ENCODE measurements around the gene STT3A.

DNA sequence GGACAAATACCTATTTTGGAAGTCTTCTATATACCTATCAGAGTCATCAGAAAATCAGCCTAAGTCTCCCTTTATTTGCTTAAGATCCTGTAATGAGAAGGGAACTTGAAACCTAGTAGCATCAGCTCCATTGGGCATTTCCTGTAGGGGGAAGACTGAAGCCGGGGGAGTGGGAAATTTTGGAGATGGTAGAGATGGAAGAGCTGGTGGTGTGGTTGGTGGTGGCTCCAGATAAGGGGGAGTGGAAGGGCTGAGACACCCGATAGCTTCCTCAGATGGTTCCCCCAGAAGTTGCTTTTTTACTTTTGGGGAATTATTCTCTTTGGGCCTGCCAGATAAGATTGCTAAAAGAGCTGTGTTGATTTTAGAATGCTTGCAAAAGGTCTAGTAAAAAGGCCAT lies 39.7 kb upstream of the STT3A start:
- TF ChIP-seq, protein P1, sequence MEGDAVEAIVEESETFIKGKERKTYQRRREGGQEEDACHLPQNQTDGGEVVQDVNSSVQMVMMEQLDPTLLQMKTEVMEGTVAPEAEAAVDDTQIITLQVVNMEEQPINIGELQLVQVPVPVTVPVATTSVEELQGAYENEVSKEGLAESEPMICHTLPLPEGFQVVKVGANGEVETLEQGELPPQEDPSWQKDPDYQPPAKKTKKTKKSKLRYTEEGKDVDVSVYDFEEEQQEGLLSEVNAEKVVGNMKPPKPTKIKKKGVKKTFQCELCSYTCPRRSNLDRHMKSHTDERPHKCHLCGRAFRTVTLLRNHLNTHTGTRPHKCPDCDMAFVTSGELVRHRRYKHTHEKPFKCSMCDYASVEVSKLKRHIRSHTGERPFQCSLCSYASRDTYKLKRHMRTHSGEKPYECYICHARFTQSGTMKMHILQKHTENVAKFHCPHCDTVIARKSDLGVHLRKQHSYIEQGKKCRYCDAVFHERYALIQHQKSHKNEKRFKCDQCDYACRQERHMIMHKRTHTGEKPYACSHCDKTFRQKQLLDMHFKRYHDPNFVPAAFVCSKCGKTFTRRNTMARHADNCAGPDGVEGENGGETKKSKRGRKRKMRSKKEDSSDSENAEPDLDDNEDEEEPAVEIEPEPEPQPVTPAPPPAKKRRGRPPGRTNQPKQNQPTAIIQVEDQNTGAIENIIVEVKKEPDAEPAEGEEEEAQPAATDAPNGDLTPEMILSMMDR (IDR thresholded peaks at IDR 0.05; ENCODE audit: extremely low read depth in 1 of 2, insufficient read depth in 1 of 2, low read depth in 1 of 2, low read length in 2 of 2), result no peak
- TF ChIP-seq POLR2A (IDR thresholded peaks at IDR 0.05; ENCODE audit: low read depth, low read length) (no peak), MYC (IDR thresholded peaks at IDR 0.05; ENCODE audit: low read depth, low read length) (no peak), EZH2 (IDR thresholded peaks at IDR 0.05; ENCODE audit: borderline replicate concordance, low read depth, low read length, severe bottlenecking) (no peak), POLR2AphosphoS5 (IDR thresholded peaks at IDR 0.05; ENCODE audit: insufficient read depth, low read depth, low read length) (no peak)
- TF ChIP-seq, protein P2, sequence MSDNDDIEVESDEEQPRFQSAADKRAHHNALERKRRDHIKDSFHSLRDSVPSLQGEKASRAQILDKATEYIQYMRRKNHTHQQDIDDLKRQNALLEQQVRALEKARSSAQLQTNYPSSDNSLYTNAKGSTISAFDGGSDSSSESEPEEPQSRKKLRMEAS (IDR thresholded peaks at IDR 0.05; ENCODE audit: insufficient read depth, insufficient read length), result no peak

Measured in endothelial cell of umbilical vein (primary cell).